IgD-negative memory B cell (primary cell): ENCODE measurements around the gene E4F1. TPM values are rescaled to one million over a fixed set of nuclear protein-coding genes. Genes with fewer than 3 reads are reported as not detected.

Experiments
- H3K27ac Mint-ChIP-seq, 3 donors: one replicate each; pipeline ENCODE4 v1.8.0; 2020 to 2022; ENCODE audit warnings: mild to moderate bottlenecking in 3 of 3, mixed read lengths in 3 of 3, moderate library complexity in 1 of 3
- H3K27me3 Mint-ChIP-seq: one replicate; pipeline ENCODE4 v1.8.0; 2021; ENCODE audit warnings: mixed read lengths
- H3K36me3 Mint-ChIP-seq: one replicate; pipeline ENCODE4 v1.8.0; 2020; ENCODE audit warnings: mild to moderate bottlenecking, mixed read lengths
- H3K4me1 Mint-ChIP-seq, 3 donors: one replicate each; pipeline ENCODE4 v1.8.0; 2020 to 2022; ENCODE audit warnings: mixed read lengths in 3 of 3, mild to moderate bottlenecking in 1 of 3
- H3K4me3 Mint-ChIP-seq, 4 donors: one replicate each; pipeline ENCODE4 v1.8.0; 2020 to 2022; ENCODE audit warnings: mild to moderate bottlenecking in 4 of 4, mixed read lengths in 4 of 4, moderate library complexity in 3 of 4
- H3K9me3 Mint-ChIP-seq, 3 donors: one replicate each; pipeline ENCODE4 v1.8.0; 2020 to 2021; ENCODE audit warnings: mixed read lengths in 3 of 3, mild to moderate bottlenecking in 1 of 3
- polyA plus RNA-seq: library from polyadenylated mRNA; unstranded; fragments of 300-500 nt; fragmentation: Illumina TruSeq; gene quantifications from one replicate; pipeline ENCODE4 v1.2.3, GENCODE V29; 2021

Gene E4F1
- polyA plus RNA-seq, 1 donor from 2014 or later: 23.2 TPM

DNA sequence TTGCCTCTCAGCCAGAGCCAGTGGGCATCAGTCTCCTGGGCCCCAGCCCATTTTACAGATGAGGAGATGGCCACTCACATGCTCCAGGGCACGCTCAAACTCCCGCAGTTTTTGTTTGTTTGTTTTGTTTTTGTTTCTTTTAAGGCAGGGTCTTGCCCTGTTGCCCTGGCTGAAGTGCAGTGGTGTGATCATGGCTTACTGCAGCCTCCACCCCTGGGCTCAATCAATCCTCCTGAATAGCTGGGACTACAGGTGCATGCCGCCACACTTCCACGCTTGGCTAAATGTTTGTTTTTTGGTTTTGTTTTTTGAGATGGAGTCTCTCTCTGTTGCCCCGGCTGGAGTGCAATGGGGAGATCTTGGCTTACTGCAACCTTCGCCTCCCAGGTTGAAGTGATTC lies 3.5 kb downstream of the E4F1 start:
- Mint-ChIP-seq H3K27ac (no peak overlapping the region), H3K9me3 (no peaks in the 10 kb centered on the region), H3K4me3 (peak overlapping the region in 1 of 4 donors; percentile 73)

DNA sequence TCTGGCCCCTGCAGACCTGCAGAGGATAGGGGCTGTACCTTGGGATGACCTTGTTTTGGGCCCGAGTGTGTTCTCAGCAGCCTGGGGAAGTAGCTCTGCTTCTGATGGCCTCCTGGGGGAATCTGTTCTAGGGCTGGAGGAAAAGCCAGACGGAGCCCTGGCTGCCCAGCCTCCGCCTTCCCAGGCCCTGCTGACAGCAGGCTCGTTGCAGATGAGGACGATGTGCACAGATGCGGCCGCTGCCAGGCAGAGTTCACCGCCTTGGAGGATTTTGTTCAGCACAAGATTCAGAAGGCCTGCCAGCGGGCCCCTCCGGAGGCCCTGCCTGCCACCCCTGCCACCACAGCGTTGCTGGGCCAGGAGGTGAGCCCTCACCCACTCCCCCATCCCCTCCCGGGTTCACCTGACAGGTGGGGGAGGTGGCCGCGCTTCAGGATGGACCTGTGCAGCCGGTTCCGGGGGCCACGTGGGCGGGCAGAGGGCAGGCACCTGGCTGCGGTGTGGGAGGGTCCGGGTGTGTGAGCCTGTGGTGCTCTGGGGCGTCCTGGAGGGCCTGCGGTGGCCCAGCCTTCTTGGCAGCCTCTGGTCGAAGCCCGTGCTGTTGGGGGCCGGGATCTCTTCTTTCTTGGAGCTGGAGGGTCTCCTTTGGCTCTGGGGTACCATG lies 4.9 kb downstream of the E4F1 start:
- no peaks in the 10 kb centered on the region for H3K36me3 Mint-ChIP-seq
- H3K27ac Mint-ChIP-seq: no peak overlapping the region
- peaks cover 0 to 7% (median 5%) of the 10 kb centered on the region in 3 donors for H3K4me1 Mint-ChIP-seq
- no peak overlapping the region for H3K4me3 Mint-ChIP-seq
- H3K9me3 Mint-ChIP-seq: no peaks in the 10 kb centered on the region
- no peaks in the 10 kb centered on the region for H3K27me3 Mint-ChIP-seq

More for the DNA sequence above, 3.5 kb downstream of the E4F1 start:
- Mint-ChIP-seq H3K27me3 (no peaks in the 10 kb centered on the region), H3K36me3 (no peaks in the 10 kb centered on the region), H3K4me1 (peaks cover 0 to 7% (median 5%) of the 10 kb centered on the region in 3 donors)

GRCh38 chr16:2229091-2229490 lies 5.7 kb downstream of the E4F1 start:
- H3K4me3 Mint-ChIP-seq: no peak overlapping the region
- H3K9me3 Mint-ChIP-seq: no peaks in the 10 kb centered on the region
- H3K4me1 Mint-ChIP-seq: peaks cover 0 to 7% (median 5%) of the 10 kb centered on the region in 3 donors
- no peaks in the 10 kb centered on the region for H3K27me3 Mint-ChIP-seq
- H3K36me3 Mint-ChIP-seq: no peaks in the 10 kb centered on the region
- no peak overlapping the region for H3K27ac Mint-ChIP-seq

DNA sequence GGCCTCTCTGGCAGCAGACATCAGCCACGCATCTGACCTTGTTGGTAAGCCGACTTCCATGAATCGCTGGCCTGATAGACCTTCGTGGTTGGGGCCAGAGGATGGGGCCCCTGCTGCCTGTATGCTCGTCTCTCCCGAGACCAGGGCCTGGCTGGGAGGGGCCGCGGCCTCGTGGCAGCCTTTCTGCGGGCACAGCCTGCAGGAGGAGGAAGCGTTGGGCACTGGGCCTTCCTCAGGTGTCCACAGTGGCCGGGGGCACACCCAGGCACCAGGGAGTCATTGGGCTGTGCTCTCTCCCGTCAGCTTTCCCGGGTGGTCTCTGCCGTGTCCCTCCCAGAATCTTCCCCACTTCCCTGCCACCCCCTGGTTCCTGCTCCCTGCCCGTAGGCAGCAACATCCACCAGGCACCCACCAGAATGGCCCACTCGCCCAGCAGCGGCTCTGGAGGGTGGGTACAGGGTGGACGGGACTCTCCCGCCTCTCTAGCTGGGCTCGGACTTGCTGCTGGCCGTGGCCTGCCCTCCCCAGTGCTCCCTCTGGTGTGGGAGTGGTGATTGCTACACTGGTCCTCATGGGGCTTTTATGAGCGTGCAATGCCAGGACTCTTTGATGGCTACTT lies 6.3 kb downstream of the E4F1 start:
- Mint-ChIP-seq H3K27ac (no peak overlapping the region), H3K9me3 (no peaks in the 10 kb centered on the region), H3K36me3 (peaks cover under 1% of the 10 kb centered on the region), H3K4me1 (peaks cover 0 to 4% (median 3%) of the 10 kb centered on the region in 3 donors), H3K4me3 (no peak overlapping the region), H3K27me3 (no peaks in the 10 kb centered on the region)

DNA sequence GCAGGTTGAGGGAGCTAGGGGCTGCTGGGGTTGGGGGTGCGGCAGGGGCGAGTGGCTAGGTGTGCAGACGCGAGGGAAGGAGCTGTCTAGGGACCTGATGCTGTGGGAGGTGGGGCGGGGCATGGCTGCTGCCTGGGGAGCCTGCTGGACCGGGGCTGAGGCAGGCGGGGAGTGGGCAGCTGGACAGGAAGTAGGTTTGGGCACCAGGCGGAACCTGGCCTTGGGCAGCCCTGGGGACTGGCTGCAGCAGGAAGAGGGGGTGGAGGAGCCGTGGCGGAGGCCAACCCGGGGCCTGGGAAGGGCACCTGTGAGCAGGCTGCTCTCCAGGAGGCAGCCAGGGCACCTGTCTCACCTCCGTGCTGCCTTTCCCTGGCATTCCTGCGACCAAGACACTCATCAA lies 7.0 kb downstream of the E4F1 start:
- Mint-ChIP-seq H3K4me1 (peaks cover 0 to 4% (median 2%) of the 10 kb centered on the region in 3 donors), H3K27me3 (peaks cover 3% of the 10 kb centered on the region), H3K36me3 (peaks cover 2% of the 10 kb centered on the region), H3K27ac (no peak overlapping the region), H3K4me3 (no peak overlapping the region), H3K9me3 (no peaks in the 10 kb centered on the region)

DNA sequence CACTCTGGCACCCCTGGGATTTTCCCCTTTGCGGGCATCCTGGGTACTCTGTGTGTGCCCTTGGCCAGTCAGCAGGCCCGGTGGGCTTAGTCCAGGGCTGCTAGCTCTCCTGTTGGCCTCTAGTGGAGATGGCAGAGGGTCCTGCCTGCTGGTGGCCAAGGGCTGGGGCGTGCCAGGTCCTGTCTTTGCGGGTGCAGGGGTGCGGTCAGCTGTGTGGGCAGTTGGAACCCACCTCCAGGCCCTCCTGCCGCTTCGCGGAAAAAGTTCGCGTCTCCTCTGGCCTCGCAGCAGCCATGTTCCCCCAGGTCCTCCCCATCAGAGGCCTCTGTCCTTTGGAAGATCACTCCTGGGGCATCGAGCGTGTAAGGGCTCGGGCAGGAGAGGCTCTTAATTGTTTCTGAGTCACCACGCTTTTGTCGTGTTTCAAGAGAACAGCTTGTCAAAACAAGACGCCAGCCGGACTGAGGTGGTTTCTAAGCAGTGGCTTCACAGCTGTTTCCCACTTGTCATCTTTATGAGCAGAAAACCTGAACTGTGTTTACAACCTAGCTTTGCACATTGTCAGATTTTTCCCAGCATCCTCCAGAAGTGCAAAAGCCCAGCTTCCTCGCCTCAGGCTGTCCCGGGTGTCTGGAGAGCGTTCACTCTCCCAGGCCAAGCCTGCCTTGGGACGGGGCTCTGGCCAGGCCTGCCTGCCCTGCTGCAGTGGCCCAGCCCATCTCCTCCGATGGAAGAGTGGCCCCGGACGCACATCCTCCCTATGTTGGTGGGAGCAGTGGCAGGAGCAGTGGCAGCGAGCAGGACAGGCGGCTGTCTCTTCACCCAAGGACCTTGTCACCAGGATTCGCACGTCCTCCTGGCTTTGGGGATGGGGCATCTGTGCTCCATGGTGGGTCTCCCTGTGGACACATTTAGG lies 7.9 kb downstream of the E4F1 start:
- Mint-ChIP-seq H3K9me3 (no peaks in the 10 kb centered on the region), H3K27ac (no peak overlapping the region), H3K4me1 (peaks cover 0 to under 1% (median 0%) of the 10 kb centered on the region in 3 donors), H3K36me3 (peaks cover 2% of the 10 kb centered on the region), H3K4me3 (no peak overlapping the region), H3K27me3 (peaks cover 5% of the 10 kb centered on the region)

- H3K4me1 Mint-ChIP-seq: no peaks in the 10 kb centered on the region
- no peak overlapping the region for H3K27ac Mint-ChIP-seq
- no peak overlapping the region for H3K4me3 Mint-ChIP-seq
- H3K36me3 Mint-ChIP-seq: peaks cover 2% of the 10 kb centered on the region
- H3K9me3 Mint-ChIP-seq: no peaks in the 10 kb centered on the region
- H3K27me3 Mint-ChIP-seq: peaks cover 5% of the 10 kb centered on the region
These were observed 9.0 kb downstream of the E4F1 start for GRCh38 chr16:2232094-2232990.

DNA sequence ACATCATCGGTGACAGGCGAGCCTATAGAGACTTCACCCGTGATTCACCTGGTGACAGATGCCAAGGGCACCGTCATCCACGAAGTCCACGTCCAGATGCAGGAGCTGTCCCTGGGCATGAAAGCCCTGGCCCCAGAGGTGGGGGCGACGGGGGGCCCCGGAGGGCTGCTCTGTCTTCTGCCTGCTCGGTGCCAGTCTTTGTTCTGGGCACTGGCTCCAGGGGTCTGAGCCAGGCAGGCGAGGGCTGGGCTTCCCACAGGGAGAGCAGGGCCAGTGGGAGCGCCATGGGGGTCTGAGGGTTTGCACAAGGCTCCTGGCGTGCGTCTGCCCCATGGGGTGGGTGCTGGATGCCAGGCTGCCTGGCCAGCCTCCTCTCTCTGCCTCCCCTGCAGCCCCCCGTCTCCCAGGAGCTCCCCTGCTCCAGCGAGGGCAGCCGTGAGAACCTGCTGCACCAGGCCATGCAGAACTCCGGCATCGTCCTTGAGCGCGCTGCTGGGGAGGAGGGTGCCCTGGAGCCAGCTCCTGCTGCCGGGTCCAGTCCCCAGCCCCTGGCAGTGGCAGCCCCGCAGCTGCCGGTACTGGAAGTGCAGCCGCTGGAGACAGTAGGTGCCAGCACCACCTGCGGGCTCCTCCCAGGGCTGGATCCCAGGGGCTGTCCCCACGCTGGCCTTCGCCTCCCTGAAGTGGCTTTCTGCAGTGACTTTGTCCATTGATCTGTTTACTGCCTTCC lies 9.8 kb downstream of the E4F1 start:
- peaks cover 2% of the 10 kb centered on the region for H3K36me3 Mint-ChIP-seq
- H3K4me1 Mint-ChIP-seq: no peaks in the 10 kb centered on the region

GRCh38 chr16:2233872-2234812 lies 10.8 kb downstream of the E4F1 start:
- H3K36me3 Mint-ChIP-seq: peaks cover 2% of the 10 kb centered on the region
- peaks cover 7% of the 10 kb centered on the region for H3K27me3 Mint-ChIP-seq
- H3K4me1 Mint-ChIP-seq: no peaks in the 10 kb centered on the region
- H3K9me3 Mint-ChIP-seq: no peaks in the 10 kb centered on the region
- no peak overlapping the region for H3K27ac Mint-ChIP-seq
- no peak overlapping the region for H3K4me3 Mint-ChIP-seq

More for the DNA sequence above, 9.8 kb downstream of the E4F1 start:
- Mint-ChIP-seq H3K27me3 (peaks cover 7% of the 10 kb centered on the region), H3K4me3 (no peak overlapping the region), H3K27ac (no peak overlapping the region), H3K9me3 (no peaks in the 10 kb centered on the region)

DNA sequence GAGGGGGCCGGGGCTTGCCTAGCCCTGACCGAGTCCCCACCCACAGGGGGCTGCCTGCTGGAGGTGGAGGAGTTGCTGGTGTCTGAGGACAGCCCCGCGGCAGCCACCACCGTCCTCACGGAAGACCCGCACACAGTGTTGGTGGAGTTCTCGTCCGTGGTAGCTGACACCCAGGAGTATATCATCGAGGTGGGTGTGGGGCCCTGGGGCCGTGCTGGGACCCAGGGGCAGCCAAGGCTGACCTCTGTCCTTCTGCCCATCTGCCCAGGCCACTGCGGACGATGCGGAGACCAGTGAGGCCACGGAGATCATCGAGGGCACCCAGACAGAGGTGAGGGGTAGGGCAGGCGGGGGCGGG lies 11.4 kb downstream of the E4F1 start:
- Mint-ChIP-seq H3K4me1 (no peaks in the 10 kb centered on the region), H3K4me3 (no peak overlapping the region), H3K27me3 (peaks cover 7% of the 10 kb centered on the region), H3K9me3 (no peaks in the 10 kb centered on the region), H3K36me3 (peaks cover 2% of the 10 kb centered on the region), H3K27ac (no peak overlapping the region)

DNA sequence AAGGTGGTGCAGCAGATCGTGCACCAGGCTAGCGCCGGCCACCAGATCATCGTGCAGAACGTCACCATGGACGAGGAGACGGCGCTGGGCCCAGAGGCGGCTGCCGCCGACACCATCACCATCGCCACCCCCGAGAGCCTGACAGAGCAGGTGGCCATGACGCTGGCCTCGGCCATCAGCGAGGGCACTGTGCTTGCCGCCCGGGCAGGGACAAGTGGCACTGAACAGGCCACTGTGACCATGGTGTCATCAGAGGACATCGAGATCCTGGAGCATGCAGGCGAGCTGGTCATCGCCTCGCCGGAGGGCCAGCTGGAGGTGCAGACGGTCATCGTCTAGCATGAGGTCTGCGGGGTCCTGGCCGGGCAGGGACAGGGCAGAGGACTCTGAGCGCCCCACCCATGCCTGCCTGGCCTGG lies 11.9 kb downstream of the E4F1 start:
- peaks cover 7% of the 10 kb centered on the region for H3K27me3 Mint-ChIP-seq
- H3K4me1 Mint-ChIP-seq: no peaks in the 10 kb centered on the region
- peak overlapping the region in 1 of 3 donors; percentile 22 for H3K27ac Mint-ChIP-seq
- H3K36me3 Mint-ChIP-seq: peaks cover 2% of the 10 kb centered on the region
- H3K4me3 Mint-ChIP-seq: no peak overlapping the region
- no peaks in the 10 kb centered on the region for H3K9me3 Mint-ChIP-seq

DNA sequence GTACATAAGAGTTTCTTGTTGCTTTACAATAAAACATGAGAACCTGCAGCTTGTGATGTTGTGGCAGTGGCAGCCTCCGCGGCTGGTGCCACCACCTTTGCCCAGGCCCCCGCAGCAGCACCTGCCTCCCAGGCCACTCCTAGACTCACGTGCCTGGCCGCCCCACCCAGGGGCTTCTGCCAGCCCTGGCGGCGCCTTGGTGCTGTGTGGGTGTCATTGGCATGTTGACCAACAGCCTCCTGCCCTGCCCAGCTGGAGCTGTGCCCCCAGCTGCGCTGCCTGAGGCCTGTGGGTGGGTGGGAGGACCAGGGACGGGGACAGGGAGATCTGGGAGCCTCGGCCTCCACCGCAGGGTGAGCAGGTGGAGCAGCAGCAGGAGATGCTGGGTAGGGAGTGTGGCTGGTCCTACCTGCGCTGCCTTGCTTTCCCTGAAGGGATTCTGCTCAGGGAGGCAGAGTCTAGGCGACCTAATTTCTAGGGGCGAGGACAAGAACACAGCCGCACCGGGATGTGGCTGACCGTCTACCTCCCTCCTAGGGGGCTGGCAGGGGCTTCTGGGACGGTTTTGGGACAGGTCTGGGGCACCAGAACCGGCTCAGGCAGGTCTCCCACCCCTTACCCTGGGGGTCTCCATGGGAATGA lies 12.4 kb downstream of the E4F1 start:
- H3K9me3 Mint-ChIP-seq: no peaks in the 10 kb centered on the region
- H3K4me1 Mint-ChIP-seq: no peaks in the 10 kb centered on the region
- peak overlapping the region in 1 of 3 donors; percentile 22 for H3K27ac Mint-ChIP-seq
- H3K27me3 Mint-ChIP-seq: peaks cover 7% of the 10 kb centered on the region
- H3K4me3 Mint-ChIP-seq: no peak overlapping the region
- H3K36me3 Mint-ChIP-seq: peaks cover 2% of the 10 kb centered on the region
